GM18502 (cell line): Measurements from ENCODE around the gene DEXI.
A peak's percentile ranks its signal among the peaks of the same experiment; 100 is the strongest.

ENCODE experiments used
- ATAC-seq: cut with Tn5 transposase; IDR thresholded peaks from one replicate; pipeline ENCODE4 v1.9.1; 2021; ENCODE audit warnings: mild to moderate bottlenecking; ENCODE audit not compliant: unreplicated experiment, poor library complexity

DEXI gene

DNA sequence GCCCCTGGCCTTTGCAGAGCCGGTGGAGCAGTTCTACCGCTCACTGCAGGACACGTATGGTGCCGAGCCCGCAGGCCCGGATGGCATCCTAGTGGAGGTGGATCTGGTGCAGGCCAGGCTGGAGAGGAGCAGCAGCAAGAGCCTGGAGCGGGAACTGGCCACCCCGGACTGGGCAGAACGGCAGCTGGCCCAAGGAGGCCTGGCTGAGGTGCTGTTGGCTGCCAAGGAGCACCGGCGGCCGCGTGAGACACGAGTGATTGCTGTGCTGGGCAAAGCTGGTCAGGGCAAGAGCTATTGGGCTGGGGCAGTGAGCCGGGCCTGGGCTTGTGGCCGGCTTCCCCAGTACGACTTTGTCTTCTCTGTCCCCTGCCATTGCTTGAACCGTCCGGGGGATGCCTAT is 35.8 kb downstream of the DEXI start:
- ATAC-seq, result no peak

DNA sequence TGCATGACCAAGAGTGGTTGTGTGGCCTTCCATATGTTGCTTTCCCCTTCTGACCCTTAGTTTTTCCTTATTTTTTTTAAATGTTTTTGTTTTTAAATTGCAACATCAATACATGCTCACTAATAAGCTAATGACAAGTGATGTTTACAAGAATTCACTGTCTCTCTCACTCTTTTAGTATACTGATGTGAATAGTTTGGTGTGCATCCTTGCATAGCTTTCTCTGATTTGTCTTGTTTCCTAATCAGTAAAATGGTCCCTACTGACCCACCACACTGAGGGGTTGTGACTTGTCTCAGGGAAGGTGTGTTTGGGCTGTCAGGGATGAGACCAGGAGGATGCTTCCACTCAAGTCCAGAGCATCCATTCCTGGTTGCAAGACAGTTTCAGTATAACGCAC is 39.3 kb downstream of the DEXI start:
- no peak for ATAC-seq

DNA sequence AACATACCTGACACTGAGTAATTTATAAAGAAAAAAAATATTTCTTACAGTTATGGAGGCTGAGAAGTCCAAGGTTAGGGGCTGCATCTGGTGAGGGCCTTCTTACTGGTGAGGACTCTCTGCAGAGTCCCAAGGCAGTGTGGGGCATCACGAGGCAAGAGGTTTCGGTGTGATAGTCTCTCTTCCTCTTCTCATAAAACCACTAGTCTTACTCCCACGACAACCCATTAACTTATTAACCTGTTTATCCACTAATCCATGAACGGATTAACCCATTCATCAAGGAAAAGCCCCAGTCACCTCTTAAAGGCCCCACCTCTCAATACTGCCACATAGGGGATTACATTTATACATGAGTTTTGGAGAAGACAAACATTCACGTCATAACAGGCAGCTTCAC is 45.1 kb downstream of the DEXI start:
- peak; percentile 78 for ATAC-seq

DNA sequence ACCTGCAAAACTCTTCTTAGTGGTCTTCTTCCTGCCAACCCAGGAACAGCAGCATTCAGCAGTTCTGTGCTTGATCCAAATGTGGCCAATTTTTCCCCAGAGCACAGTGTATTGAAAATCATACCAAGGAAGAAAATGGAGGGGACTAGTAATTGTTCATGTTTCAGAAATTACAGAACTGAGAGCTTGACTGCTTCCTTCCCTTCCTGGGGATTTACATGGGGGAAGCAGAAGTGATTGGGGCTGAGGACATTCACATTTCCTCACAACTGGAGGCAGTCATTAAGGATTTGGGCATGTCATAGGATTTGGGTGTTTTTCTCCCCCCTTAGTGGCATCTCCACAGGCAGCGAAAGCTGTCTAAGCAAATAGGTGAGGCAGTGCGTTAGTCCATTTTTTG is 45.5 kb downstream of the DEXI start:
- ATAC-seq, result no peak

DNA sequence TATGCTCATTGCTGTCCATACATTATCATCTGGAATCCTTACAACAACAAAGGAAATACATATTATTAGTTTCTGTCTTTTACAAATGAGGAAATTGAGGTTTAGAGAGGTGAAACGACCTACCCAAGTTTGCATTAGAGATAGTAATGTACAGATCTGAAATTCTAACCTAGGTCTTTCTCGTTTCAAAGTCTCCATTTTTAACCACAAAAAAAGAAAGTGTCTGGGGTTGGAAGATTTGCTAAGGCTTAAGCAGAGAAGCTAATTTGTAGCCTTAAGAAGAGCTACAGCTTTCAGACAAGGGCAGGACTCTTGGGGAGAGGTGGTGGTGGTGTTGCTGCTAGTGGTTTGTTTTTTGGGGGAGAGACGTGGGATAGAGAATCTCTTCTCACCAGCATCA is 46.1 kb downstream of the DEXI start:
- no peak for ATAC-seq

DNA sequence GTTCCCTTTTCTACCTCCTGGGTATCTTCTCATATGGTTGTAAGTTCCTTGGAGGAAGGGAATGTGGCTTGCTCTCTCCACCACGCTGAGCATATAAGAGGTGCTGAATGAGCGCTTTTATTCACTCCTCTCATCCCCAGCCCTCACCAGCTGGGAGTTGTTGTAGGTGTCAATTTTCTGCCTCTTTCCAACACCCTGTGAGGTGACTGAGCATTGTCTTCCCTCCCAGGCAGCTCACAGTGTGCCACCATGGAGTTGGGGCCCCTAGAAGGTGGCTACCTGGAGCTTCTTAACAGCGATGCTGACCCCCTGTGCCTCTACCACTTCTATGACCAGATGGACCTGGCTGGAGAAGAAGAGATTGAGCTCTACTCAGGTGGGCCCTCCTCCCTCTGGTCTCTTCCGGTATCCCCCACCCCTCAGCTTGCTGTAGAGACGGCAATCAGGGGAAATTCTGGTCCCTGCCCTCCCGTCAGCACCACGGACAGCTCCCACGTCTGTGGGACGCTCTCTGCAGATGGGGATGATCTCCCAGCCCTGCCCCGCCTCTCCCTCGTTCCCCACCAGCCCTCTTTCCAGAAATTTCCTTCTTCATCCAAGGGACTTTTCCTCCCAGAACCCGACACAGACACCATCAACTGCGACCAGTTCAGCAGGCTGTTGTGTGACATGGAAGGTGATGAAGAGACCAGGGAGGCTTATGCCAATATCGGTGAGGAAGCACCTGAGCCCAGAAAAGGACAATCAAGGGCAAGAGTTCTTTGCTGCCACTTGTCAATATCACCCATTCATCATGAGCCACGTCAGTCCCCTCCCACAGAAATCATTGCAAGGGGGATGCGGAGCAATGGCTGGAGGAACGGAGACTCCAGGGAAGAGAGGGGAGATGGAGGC is 47.0 kb downstream of the DEXI start:
- no peak for ATAC-seq

DNA sequence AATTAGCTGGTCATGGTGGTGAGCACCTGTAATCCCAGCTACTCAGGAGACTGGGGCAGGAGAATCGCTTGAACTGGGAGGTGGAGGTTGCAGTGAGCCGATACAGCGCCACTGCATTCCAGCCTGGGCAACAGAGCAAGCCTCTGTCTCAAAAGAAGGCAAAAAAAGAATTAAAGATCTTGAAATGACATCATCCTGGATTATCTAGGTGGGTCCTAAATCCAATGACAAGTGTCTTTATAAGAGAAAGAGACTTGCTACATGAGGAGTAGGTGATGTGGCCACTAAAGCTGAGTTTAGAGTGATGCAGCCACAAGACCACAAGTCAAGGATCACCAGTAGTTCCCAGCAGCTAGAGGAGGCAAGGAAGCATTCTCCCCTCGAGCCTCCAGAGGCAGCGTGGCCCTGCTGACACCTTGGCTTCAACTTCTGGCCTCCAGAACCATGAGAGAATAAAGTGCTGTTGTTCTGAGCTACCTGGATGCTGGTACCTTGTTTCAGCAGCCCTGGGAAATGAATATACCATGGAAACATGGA is 49.4 kb downstream of the DEXI start:
- ATAC-seq, result no peak

DNA sequence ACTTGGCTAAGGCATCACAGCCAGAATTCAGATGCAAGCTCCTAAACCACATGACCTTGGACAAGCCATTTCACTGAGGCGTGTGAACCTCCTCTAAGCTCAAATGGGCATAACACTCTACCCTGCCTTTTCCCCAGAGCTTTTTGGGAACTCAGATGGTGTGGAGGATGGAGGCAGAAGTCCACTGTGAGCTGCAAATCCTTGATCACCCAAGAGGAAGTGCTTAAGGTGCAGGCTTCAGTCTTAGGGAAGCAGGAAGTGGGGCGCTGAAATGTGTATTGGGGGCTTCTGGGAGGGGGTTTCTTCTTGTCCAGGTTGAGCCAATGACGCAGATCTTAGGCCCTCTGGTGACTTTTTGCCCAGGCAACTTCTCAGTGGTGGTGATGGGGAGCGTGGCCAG is 52.4 kb downstream of the DEXI start:
- no peak for ATAC-seq

DNA sequence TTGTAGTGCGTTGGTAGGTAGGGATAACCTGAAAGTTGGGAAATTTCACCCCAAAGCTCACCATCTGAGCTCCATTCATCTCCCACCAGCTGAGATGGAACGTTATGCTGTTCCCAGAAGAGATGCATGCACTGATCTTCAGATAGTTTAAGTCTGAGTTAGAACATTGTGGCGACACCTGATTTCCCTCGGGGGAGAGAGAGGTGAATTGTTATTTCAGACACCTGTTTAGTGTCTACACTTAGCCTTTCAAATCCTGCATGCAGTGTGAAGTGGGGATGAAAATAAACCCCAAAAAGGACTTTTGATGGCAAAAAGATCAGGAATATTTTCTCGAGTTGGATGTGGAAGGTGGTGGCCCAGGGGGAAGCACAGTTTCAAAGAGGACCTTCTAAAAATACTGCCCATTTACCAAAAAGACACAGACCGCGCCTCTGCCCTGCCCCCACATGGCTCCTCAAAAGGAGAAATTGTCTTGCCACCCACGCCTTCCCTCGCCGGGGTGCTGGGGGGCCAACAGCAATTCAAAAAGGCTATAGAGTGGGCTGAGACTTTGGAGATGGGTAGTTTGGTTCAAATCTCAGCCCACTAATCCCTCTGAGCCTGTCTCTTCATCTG is 53.8 kb downstream of the DEXI start:
- no peak for ATAC-seq

DNA sequence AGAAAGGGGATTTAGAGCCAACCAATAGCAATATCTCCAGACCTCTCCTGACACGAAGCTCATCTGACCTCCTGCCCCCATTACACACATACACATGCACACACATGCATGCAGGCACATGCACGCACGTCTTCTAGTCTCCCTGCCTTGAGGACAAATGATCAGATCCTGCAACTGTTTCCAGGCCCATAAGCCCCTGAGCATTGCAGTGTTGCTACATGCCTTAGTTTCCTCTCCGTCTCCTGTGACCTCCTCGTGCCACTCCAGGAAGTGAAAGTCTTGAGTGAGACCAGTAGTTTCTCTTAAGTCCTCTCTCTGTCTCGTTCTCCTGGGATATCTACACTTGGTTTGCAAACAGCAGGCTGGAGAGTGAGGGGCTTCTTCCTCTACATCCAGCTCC is 57.0 kb downstream of the DEXI start:
- no peak for ATAC-seq

DNA sequence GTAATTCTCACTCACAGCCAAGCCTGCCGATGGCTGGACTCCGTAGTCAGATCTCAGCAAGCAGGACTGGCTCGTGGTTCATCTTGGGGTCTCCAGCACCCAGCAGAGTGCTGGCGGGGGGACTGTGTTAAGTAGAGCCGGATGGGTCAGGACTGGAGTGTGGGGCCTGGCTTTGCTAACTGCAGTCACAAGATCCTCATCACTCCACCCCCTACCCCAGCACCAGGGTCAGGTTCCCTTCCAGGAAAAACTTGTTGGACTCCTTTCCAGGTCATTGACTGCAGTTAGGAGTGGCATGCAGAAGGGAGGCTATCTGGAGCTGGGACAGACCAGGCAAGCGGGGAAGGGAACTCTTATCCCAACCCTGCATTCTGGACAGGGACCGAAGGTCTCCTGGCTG is 59.3 kb downstream of the DEXI start:
- ATAC-seq, result no peak

DNA sequence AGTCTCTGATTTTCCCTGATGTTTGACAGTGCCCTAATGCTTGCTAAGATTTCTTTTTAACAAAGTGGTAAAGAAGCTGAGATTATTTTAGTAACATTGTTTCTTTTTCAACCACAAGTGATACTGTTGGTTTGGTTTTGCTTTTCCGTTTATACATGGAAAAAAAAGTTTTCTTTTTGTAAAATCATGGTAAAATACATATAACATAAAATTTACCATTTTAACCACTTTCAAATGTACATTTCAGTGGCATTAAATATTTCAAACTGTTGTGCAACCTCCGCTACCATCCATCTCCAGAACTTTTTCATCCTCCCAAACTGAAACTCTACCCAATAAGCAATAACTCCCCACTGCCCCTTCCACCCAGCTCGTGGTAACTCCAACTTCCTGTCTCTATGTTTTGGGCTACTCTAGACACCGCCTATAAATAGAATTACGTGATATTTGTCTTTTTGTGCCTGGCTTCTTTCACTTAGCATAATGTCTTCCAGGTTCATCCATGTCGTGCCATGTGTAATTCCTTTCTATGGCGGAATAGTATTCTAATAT is 60.7 kb downstream of the DEXI start:
- no peak for ATAC-seq

DNA sequence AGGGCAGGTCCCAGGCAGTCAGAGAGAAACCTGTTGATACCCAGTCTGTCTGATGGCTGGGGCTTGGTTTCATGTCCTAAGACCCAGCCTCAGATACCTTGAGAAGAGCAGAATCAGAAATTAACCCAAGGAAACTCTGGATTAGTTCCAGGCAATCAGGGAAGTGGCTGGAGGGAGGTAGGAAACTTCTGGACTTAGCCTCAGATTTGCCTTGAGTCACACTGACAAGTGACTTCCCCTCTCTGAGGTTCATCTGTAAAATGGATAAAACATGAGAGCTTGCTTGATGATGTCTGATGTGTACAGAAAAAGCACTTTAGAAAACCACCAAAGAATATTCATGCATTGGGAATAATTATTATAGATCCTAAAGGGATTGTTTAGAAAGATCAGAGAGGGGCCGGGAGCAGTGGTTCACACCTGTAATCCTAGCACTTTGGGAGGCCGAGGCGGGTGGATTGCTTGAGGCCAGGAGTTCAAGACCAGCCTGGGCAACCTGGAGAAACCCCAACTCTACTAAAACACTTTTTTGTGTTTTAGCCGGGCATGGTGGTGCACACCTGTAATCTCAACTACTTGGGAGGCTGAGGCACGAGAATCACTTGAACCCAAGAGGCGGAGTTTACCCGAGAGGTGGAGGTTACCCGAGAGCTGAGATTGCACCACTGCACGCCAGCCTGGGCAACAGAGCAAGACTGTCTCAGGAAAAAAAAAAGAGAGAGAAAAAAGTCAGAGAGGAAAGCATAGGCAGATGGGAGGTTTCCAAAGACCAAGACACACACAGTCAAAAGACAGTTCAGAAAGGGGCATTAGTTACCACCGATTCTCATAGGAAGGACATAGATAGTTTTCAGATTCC is 61.4 kb downstream of the DEXI start:
- ATAC-seq, result no peak

DNA sequence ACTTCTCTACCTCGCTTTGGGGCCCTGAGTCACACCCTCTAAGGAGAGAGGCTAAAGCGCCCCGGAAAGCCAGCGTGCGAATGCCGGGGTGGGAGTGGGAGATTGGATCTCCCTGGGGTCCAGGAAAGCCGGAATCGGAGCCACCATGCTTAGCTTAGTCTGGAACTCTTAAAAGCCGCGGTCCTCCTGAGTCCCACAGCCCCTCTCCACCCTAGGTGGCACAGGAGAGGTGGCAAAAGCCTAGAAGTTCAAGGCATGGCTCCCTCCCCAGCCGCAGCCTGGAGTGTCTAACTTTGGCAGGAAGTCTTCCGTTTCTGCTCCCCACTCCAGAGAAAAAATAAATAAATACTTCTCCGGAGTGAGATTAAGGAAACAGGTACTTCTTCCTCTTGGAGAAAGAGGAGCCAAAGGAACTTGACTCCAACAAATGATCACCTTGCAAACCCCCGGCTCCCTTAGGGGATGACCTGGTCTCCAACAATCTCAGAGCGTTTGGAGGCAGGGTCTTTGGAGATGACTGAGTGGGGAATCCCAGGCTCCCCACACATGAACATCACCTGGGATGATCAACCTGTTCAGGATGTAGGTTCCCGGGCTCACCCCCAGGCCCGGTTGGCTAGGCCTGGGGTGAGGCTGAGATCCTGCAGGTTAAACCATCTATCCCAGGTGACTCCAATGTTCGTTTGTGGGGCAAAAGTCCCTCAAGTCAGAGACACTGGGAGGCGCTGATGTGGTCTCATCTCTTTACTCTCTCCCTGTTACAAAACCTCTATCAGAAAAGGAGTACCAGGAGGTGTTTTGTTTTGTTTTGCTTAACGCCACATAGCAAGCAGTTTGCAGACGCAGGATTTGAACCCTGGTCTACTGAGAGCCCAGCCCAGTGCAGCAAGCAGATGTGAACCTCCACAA is 62.3 kb downstream of the DEXI start:
- ATAC-seq, result no peak
